ENCODE measurements around the gene IKZF2. TPM values are rescaled to one million over a fixed set of nuclear protein-coding genes. Genes with fewer than 3 reads are reported as not detected.

The IKZF2 gene
- total RNA-seq, 1 donor from 2014 or later: 16.4 TPM

DNA sequence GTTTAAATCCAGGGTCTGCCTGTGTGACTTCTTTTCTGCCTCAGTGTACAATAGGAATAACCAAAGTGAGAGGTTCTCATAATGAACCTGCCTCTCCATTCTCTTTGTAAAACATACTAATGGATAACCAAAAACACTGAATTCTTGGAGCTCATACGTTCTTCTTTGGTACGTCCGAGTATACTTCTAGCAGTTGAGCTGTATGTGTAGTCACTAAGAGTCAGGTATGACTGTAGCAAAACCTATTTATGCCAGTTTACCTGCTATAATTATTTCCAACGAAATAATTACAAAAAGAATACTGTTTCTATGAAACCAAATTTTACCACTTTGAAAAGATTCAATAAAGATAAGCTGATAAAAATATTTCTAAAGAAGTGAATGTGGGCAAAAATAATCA, 109.2 kb downstream of the IKZF2 start:
- no peak for ATAC-seq

DNA sequence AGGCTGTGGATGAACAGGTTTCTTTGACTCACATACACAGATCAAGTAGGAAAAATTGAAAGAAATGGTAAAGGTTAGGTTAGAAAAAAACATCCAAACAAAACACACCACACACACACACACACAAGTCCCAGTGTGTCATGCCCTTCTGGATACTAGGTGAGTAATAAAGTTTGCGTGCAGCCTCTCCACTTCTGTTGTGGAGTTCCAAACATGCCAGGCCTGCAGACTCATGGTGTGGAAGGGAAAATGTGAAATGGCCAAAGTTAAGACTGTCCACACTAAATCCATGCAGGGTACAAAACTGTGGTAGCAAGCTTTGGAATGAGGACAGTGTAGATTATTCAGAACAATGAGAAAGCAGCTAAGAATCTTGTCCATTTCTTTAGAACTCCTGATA, 114.6 kb downstream of the IKZF2 start:
- Histone ChIP-seq H3K27me3 (no peaks in the 10 kb centered on the region), H3K4me3 (no peak overlapping the region), H3K36me3 (no peaks in the 10 kb centered on the region), H3K4me1 (peaks cover 3% of the 10 kb centered on the region), H3K9me3 (no peaks in the 10 kb centered on the region), H3K27ac (no peak overlapping the region)
- TF ChIP-seq CTCF (IDR thresholded peaks at IDR 0.05): no peak
- no peak for ATAC-seq
- intact Hi-C loops (cut with DNase I): no loop called here
- DNase-seq: no peak

More for the DNA sequence above, 109.2 kb downstream of the IKZF2 start:
- TF ChIP-seq CTCF (IDR thresholded peaks at IDR 0.05): no peak
- Histone ChIP-seq H3K27me3 (no peaks in the 10 kb centered on the region), H3K36me3 (no peaks in the 10 kb centered on the region), H3K4me3 (no peak overlapping the region), H3K4me1 (peaks cover 3% of the 10 kb centered on the region), H3K27ac (no peak overlapping the region), H3K9me3 (no peaks in the 10 kb centered on the region)
- intact Hi-C loops (cut with DNase I): no loop called here
- no peak for DNase-seq

DNA sequence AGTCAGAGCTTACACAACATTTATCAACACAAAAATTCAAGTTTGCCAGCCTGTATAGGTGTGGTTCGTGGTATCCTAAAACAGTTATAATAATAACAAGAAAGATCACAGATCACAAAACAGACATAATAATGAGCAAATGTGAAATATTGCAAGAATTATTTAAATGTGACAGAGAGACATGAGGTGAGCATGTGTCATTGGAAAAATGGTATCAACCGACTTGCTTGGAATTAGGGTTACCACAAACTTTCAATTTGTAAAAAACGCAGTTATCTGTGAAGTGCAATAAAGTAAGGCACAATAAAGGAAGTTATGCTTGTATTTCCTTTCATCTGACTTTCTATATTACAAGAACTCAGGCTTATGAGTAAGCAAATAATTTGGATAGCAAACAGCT, 116.8 kb downstream of the IKZF2 start:
- H3K27ac ChIP-seq: no peak overlapping the region
- ATAC-seq (no peak), DNase-seq (no peak)
- H3K27me3 ChIP-seq: no peaks in the 10 kb centered on the region
- peaks cover 3% of the 10 kb centered on the region for H3K4me1 ChIP-seq
- no peak for TF ChIP-seq CTCF (IDR thresholded peaks at IDR 0.05)
- no peak overlapping the region for H3K4me3 ChIP-seq
- no peaks in the 10 kb centered on the region for H3K36me3 ChIP-seq
- H3K9me3 ChIP-seq: no peaks in the 10 kb centered on the region
- intact Hi-C loops (cut with DNase I): no loop called here

GRCh38 chr2:213032607-213033006, 118.8 kb downstream of the IKZF2 start:
- Histone ChIP-seq H3K4me1 (peaks cover 3% of the 10 kb centered on the region), H3K27ac (no peak overlapping the region), H3K9me3 (no peaks in the 10 kb centered on the region), H3K4me3 (no peak overlapping the region), H3K36me3 (no peaks in the 10 kb centered on the region), H3K27me3 (no peaks in the 10 kb centered on the region)
- no peak for ATAC-seq
- no peak for TF ChIP-seq CTCF (IDR thresholded peaks at IDR 0.05)
- DNase-seq: no peak
- intact Hi-C loops (cut with DNase I): no loop called here

DNA sequence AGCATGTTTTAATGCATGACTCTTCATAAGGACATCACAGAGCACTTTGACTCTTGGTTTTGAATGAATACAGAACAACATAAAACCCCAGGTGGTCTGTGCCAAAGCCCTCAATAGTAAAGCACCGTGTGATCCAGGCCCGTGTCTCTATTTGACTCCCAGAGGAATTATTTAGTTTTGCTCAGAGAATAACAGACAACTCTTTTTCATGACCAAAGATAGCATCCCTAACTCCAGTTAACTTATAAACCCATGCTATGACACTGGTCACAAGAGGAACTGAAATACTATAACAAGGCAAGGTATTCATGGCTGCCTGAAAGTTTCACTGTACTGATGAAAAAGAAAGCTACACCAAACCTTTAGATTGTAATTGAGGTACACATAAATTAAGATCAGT, 128.4 kb downstream of the IKZF2 start:
- intact Hi-C loops (cut with DNase I): no loop called here
- no peaks in the 10 kb centered on the region for H3K27me3 ChIP-seq
- H3K4me3 ChIP-seq: no peak overlapping the region
- no peak overlapping the region for H3K27ac ChIP-seq
- peaks cover 4% of the 10 kb centered on the region for H3K36me3 ChIP-seq
- ATAC-seq: no peak
- no peaks in the 10 kb centered on the region for H3K4me1 ChIP-seq
- DNase-seq: no peak
- H3K9me3 ChIP-seq: no peaks in the 10 kb centered on the region
- TF ChIP-seq CTCF (IDR thresholded peaks at IDR 0.05): no peak

All from upper lobe of right lung (tissue), 1 donor.